H1 (cell line): ENCODE measurements around the gene SIRT7. TPM values are rescaled to one million over a fixed set of nuclear protein-coding genes. Genes with fewer than 3 reads are reported as not detected.
A peak's percentile ranks its signal among the peaks of the same experiment; 100 is the strongest.

ENCODE experiments used
- E2F6 ChIP-seq: IDR thresholded peaks from 2 replicates; pipeline ENCODE4 v1.6.1; 2012; ENCODE audit warnings: inconsistent platforms
- MAFK ChIP-seq: IDR thresholded peaks from 2 replicates; pipeline ENCODE4 v1.6.1; 2012; ENCODE audit warnings: low read depth, mild to moderate bottlenecking, improper control_type of control experiment, low read length
- YY1 ChIP-seq: IDR thresholded peaks from 2 replicates; pipeline ENCODE4 v1.6.1; 2011; ENCODE audit warnings: low read depth, mild to moderate bottlenecking, low read length
- polyA plus RNA-seq, 7 experiments: library from polyadenylated mRNA; depleted of rRNA in 3 of 7; stranded (reverse) in 5 of 7; unstranded in 2 of 7; fragments of >200 nt in 5 of 7; fragments of 200-250 nt in 2 of 7; gene quantifications; 1 replicate in 5 of 7; 2 replicates in 1 of 7; 4 replicates in 1 of 7; pipeline versions ENCODE4 v1.2.1 to v1.2.3, GENCODE V29; 2011 to 2013; ENCODE audit warnings: missing spikeins in 2 of 7, mixed read lengths in 2 of 7
- total RNA-seq: library from RNA; stranded (reverse); fragmentation: NEBNext Ultra II Directional; extraction: Animal tissue kit (Norgen Biotek cat#: 25700); gene quantifications from 2 replicates; pipeline ENCODE4 v1.2.1, GENCODE V29; 2021

The SIRT7 gene
- total and polyA plus RNA-seq, 2 of the 8 experiments (the other 6 are each of a cell fraction or from before 2014, with no cell fraction given) = 5.8 to 16.6 TPM

- peak; percentile 14; the same call in 1 of the 2 replicates for TF ChIP-seq E2F6
- TF ChIP-seq MAFK = no peak
- no peak for TF ChIP-seq YY1
Measured at GRCh38 chr17:81867170-81867990, 50.6 kb downstream of the SIRT7 start (continued).
